ENCODE measurements around the gene DCLK3. TPM values are rescaled to one million over a fixed set of nuclear protein-coding genes. Genes with fewer than 3 reads are reported as not detected.

DCLK3 gene
- total and polyA plus RNA-seq, 2 of the 8 experiments (the other 6 are each of a cell fraction or from before 2014, with no cell fraction given) = 0.27 to 0.63 TPM

- POLR2A ChIA-PET (ENCODE audit: partially characterized antibody) = no interaction called here
- FAIRE-seq = no peak
- TF ChIP-seq ATF3 (IDR thresholded peaks at IDR 0.05; ENCODE audit: insufficient read depth, low read depth, low read length) (no peak), CBX5 (IDR thresholded peaks at IDR 0.05; ENCODE audit: low read depth, low read length) (no peak), PHF8 (conservative IDR thresholded peaks at IDR 0.05; ENCODE audit: low read depth, low read length) (no peak), SIX5 (IDR thresholded peaks at IDR 0.05; ENCODE audit: low read depth, low read length) (no peak), EZH2 (IDR thresholded peaks at IDR 0.05; ENCODE audit: low read depth, low read length, severe bottlenecking) (no peak), NANOG (IDR thresholded peaks at IDR 0.05; ENCODE audit: insufficient read depth, low read depth, low read length, poor library complexity, severe bottlenecking) (no peak), CHD2 (IDR thresholded peaks at IDR 0.05; ENCODE audit: low read length) (no peak), ATF2 (IDR thresholded peaks at IDR 0.05; ENCODE audit: low read length) (no peak), RNF2 (IDR thresholded peaks at IDR 0.05; ENCODE audit: borderline replicate concordance, low read depth, low read length, missing control alignments, poor library complexity, severe bottlenecking) (no peak), TBP (IDR thresholded peaks at IDR 0.05; ENCODE audit: low read depth, low read length) (no peak), SP2 (IDR thresholded peaks at IDR 0.05; ENCODE audit: low read length) (no peak), MAFK (IDR thresholded peaks at IDR 0.05; ENCODE audit: low read depth, low read length) (no peak)
Observed at GRCh38 chr3:36693670-36694069, 70.7 kb downstream of the DCLK3 start.

More at GRCh38 chr3:36693670-36694069, 70.7 kb downstream of the DCLK3 start:
- WGBS, 2 experiments (ENCODE audit: extremely low coverage in 1 of 2, insufficient coverage in 1 of 2, insufficient read length in 1 of 2, insufficient replicate concordance in 2 of 2, low coverage in 1 of 2, low lambda C conversion rate in 2 of 2, missing lambda C conversion rate in 1 of 2) = 95% methylated on average over 4 of the region's 4 CpGs; no CpG with 5 or more reads in 1 of the 2 experiments
- peaks cover 7 to 14% of the 10 kb centered on the region in 2 experiments; a peak in 2 of 4 replicates for H3K9me3 ChIP-seq (ENCODE audit: insufficient read depth in 2 of 2, low read depth in 1 of 2, low read length in 1 of 2)
- no peak overlapping the region for H3K23ac ChIP-seq (ENCODE audit: insufficient read length)
- no peak overlapping the region for H2AFZ ChIP-seq (ENCODE audit: low read length)
- no peaks in the 10 kb centered on the region for H3K23me2 ChIP-seq (ENCODE audit: low read depth, low read length)
- no peaks in the 10 kb centered on the region for H3K79me1 ChIP-seq (ENCODE audit: low read depth, low read length)
- no peaks in the 10 kb centered on the region for H3K36me3 ChIP-seq (ENCODE audit: control insufficient read depth in 2 of 4, insufficient read depth in 4 of 4, low read length in 3 of 4)
- H2BK12ac ChIP-seq (ENCODE audit: low read depth, low read length) = no peak overlapping the region
- no peak overlapping the region for H3K18ac ChIP-seq (ENCODE audit: extremely low read depth, low read length)
- no peak overlapping the region for H4K8ac ChIP-seq (ENCODE audit: extremely low read depth, insufficient read depth, low read length)
- H2BK5ac ChIP-seq (ENCODE audit: low read depth, low read length) = no peak overlapping the region
- H3K4me2 ChIP-seq (ENCODE audit: insufficient read depth in 1 of 2, low read depth in 2 of 2, low read length in 2 of 2) = no peak overlapping the region
- no peak overlapping the region for H4K91ac ChIP-seq (replicated peaks; ENCODE audit: insufficient read length, low read length)
- H3K56ac ChIP-seq (replicated peaks; ENCODE audit: insufficient read length, low read depth, low read length) = no peak overlapping the region
- no peak overlapping the region for H3K4ac ChIP-seq (replicated peaks; ENCODE audit: insufficient read length, low read depth, low read length)
- H4K20me1 ChIP-seq (replicated peaks in 1 of 2; ENCODE audit: control insufficient read depth in 1 of 2, insufficient read depth in 2 of 2, low read length in 2 of 2) = no peaks in the 10 kb centered on the region
- no peak overlapping the region for H2BK120ac ChIP-seq (replicated peaks; ENCODE audit: low read depth, low read length)
- CTCF ChIA-PET (ENCODE audit: partially characterized antibody) = interaction anchor here (1.2 to 1.5 kb wide), 2 partner anchors 570 kb away, joined by 3 to 4 read pairs; no protein-coding TSS in a partner anchor
- H2BK15ac ChIP-seq (ENCODE audit: low read length) = no peak overlapping the region
- H2AK5ac ChIP-seq (ENCODE audit: low read depth, low read length) = no peak overlapping the region
- H4K5ac ChIP-seq (ENCODE audit: insufficient read length, low read depth, low read length) = no peak overlapping the region
- H2BK20ac ChIP-seq (ENCODE audit: low read length) = no peak overlapping the region
- H3K14ac ChIP-seq (ENCODE audit: insufficient read length) = no peak overlapping the region
- no peak overlapping the region for H3K9ac ChIP-seq (replicated peaks in 1 of 4; ENCODE audit: extremely low read depth in 1 of 4, low read depth in 3 of 4, low read length in 3 of 4)
- no peak for DNase-seq (ENCODE audit: low read depth in 1 of 2, low spot score in 2 of 2)
- no peaks in the 10 kb centered on the region for H3K27me3 ChIP-seq (replicated peaks in 1 of 4; ENCODE audit: control insufficient read depth in 3 of 4, extremely low read depth in 1 of 4, insufficient read depth in 3 of 4, low read length in 3 of 4)
- H3K27ac ChIP-seq (ENCODE audit: low read depth, low read length) = no peak overlapping the region
- no peaks in the 10 kb centered on the region for H3K79me2 ChIP-seq (ENCODE audit: control insufficient read depth in 1 of 2, insufficient read depth in 2 of 2, low read length in 2 of 2)
- H3K4me3 ChIP-seq (ENCODE audit: extremely low read depth in 1 of 4, insufficient read depth in 2 of 4, low read depth in 3 of 4, low read length in 4 of 4) = no peak overlapping the region
- H3K4me1 ChIP-seq (replicated peaks in 1 of 4; ENCODE audit: control insufficient read depth in 3 of 4, insufficient read depth in 4 of 4, low read length in 3 of 4) = no peaks in the 10 kb centered on the region
